Epithelial cell of esophagus (primary cell): Measurements from ENCODE around the gene C15orf39.

Source experiments
- DNase-seq: peaks from one replicate; pipeline ENCODE4 v3.0.0; 2010; ENCODE audit warnings: low read depth
- H3K4me3 ChIP-seq: 2 replicates; pipeline ENCODE4 v1.5.1; 2011; ENCODE audit warnings: mild to moderate bottlenecking, low read length, control low read depth
- TF ChIP-seq, protein P1 (sequence below): IDR thresholded peaks from 2 replicates; pipeline ENCODE4 v1.5.1; 2011; ENCODE audit warnings: low read depth, mild to moderate bottlenecking, low read length, control low read depth, inconsistent platforms; ENCODE audit not compliant: insufficient read depth; ENCODE audit errors: missing control alignments

Gene C15orf39

DNA sequence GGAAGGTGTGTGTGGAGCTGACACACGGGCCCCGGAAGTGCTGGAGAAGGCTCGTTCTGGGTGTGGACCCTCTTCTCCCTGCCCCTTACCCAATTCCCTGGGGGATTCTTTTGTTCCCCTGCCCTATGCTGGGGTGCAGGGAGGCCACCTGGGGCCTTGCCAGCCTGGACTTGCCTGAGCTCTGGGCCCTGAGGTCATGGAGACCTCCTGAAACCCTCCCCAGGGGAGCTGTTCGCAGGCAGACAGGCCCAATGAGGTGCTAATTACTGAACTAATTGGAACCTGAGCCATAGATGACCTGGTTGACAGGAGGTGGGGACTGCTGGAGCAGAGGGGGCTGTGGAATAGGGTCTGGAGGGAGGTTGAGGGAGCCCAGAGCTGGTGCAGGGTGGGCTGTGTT lies 9.4 kb upstream of the C15orf39 start:
- H3K4me3 ChIP-seq: no peak overlapping the region
- TF ChIP-seq, protein P1, sequence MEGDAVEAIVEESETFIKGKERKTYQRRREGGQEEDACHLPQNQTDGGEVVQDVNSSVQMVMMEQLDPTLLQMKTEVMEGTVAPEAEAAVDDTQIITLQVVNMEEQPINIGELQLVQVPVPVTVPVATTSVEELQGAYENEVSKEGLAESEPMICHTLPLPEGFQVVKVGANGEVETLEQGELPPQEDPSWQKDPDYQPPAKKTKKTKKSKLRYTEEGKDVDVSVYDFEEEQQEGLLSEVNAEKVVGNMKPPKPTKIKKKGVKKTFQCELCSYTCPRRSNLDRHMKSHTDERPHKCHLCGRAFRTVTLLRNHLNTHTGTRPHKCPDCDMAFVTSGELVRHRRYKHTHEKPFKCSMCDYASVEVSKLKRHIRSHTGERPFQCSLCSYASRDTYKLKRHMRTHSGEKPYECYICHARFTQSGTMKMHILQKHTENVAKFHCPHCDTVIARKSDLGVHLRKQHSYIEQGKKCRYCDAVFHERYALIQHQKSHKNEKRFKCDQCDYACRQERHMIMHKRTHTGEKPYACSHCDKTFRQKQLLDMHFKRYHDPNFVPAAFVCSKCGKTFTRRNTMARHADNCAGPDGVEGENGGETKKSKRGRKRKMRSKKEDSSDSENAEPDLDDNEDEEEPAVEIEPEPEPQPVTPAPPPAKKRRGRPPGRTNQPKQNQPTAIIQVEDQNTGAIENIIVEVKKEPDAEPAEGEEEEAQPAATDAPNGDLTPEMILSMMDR: no peak
- no peak for DNase-seq

GRCh38 chr15:75193272-75193671 lies 8.4 kb upstream of the C15orf39 start:
- H3K4me3 ChIP-seq: no peak overlapping the region
- TF ChIP-seq, protein P1: no peak
- DNase-seq: no peak

DNA sequence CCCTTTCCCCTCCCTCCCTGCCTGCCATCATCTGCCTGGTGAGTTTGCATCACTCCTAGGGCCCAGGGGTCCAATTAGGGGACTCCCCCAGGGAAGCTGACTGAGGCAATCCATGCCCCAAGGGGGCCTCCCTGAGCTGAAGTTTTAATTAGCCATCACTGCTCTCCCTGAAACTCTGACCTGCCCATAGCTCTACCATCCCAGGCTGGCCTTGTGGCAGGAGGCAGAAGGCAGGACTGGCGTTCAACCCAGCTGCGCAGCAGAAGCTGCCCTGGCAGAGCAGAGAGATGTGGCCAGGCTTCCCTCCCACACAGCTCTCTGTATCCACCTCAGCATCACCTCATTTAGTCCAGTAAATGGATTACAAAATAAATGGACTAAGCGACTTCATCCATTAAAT lies 7.7 kb upstream of the C15orf39 start:
- no peak overlapping the region for H3K4me3 ChIP-seq
- DNase-seq: no peak
- TF ChIP-seq, protein P1: no peak

DNA sequence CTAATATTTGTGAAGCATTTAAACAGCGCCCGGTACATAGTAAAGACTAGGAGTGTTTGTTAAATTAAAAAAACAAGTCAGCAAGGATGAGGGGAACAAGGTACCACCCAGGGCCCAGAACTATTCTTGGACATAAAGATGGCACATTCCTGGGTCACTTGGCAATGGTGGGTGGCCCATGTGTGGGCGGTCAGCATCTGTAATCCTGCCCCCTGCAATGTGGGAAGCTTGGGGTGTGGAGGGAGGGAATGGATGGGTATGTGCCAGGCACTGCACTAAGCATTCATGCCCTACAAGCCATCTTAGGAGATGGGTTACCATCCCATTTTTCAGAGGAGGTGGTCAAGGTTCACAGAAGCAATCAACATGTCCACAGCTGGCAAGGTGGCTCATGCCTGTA lies 7.3 kb upstream of the C15orf39 start:
- TF ChIP-seq, protein P1: no peak
- DNase-seq: no peak
- no peak overlapping the region for H3K4me3 ChIP-seq

GRCh38 chr15:75195122-75195765 lies 6.4 kb upstream of the C15orf39 start:
- DNase-seq: no peak
- TF ChIP-seq, protein P1: no peak
- no peak overlapping the region for H3K4me3 ChIP-seq

GRCh38 chr15:75195766-75196241 lies 5.9 kb upstream of the C15orf39 start:
- TF ChIP-seq, protein P1: no peak
- no peak overlapping the region for H3K4me3 ChIP-seq
- no peak for DNase-seq

GRCh38 chr15:75197062-75197630 lies 4.5 kb upstream of the C15orf39 start:
- no peak overlapping the region for H3K4me3 ChIP-seq
- no peak for DNase-seq
- TF ChIP-seq, protein P1: no peak
